GM12873 (cell line): ENCODE measurements around the gene FBXO30.

Experiments
- CTCF ChIP-seq: IDR thresholded peaks from 2 replicates; pipeline ENCODE4 v1.5.1; 2012; ENCODE audit warnings: low read depth, mild to moderate bottlenecking, moderate library complexity, low read length, control low read depth; ENCODE audit not compliant: insufficient read depth; ENCODE audit errors: missing control alignments

Gene FBXO30

GRCh38 chr6:145818796-145819195 is 4.2 kb upstream of the FBXO30 start:
- TF ChIP-seq CTCF, result no peak

- TF ChIP-seq CTCF, result no peak
Observed at GRCh38 chr6:145816392-145816791, 1.8 kb upstream of the FBXO30 start.

- TF ChIP-seq CTCF, result no peak
Observed at GRCh38 chr6:145815309-145816274, 997 bp upstream of the FBXO30 start.

- no peak for TF ChIP-seq CTCF
Observed at GRCh38 chr6:145814035-145814500, 527 bp downstream of the FBXO30 start.

- TF ChIP-seq CTCF, result no peak
Observed at GRCh38 chr6:145813285-145814034, 1.1 kb downstream of the FBXO30 start.

- TF ChIP-seq CTCF, result no peak
Observed at GRCh38 chr6:145811741-145812140, 2.9 kb downstream of the FBXO30 start.

GRCh38 chr6:145809785-145810184 is 4.8 kb downstream of the FBXO30 start:
- no peak for TF ChIP-seq CTCF
